Measurements from ENCODE around the gene PRKD2. TPM values are rescaled to one million over a fixed set of nuclear protein-coding genes. Genes with fewer than 3 reads are reported as not detected.

Gene PRKD2
- total RNA-seq, 2 experiments from 2014 or later: 78.8 to 84.4 TPM

Small RNA genes lying within 50 kb of the gene (microRNA-seq; reads per million reads assigned to microRNA genes)
- not detected for gene MIR320E (ENCODE audit: borderline microRNAs expressed, borderline number of aligned reads, borderline replicate concordance)

Other genes starting within 250 kb of the PRKD2 start
- under 1 TPM; 0.17 to 0.44 TPM for gene PNMA8A, start 245.6 kb downstream of the PRKD2 start, total RNA-seq
- gene PNMA8B, start 221.2 kb downstream of the PRKD2 start, total RNA-seq: under 1 TPM; 0.05 to 0.07 TPM
- gene CALM3, start 115.8 kb downstream of the PRKD2 start, total RNA-seq: 100 to 1,000 TPM; 410 to 425 TPM
- 10 to 100 TPM; 22.6 to 24.6 TPM for gene PTGIR, start 92.0 kb downstream of the PRKD2 start, total RNA-seq
- gene GNG8, start 80.9 kb downstream of the PRKD2 start, total RNA-seq: 1 to 10 TPM; 9.5 TPM
- gene DACT3, start 55.9 kb downstream of the PRKD2 start, total RNA-seq: 1 to 10 TPM; 2.8 to 3.0 TPM
- gene FKRP, start 28.9 kb upstream of the PRKD2 start, total RNA-seq: 10 to 100 TPM; 11.4 to 12.3 TPM
- gene STRN4, start 29.3 kb upstream of the PRKD2 start, total RNA-seq: 10 to 100 TPM; 52.6 to 59.3 TPM
- 100 to 1,000 TPM; 202 to 205 TPM for gene SLC1A5, start 71.5 kb upstream of the PRKD2 start, total RNA-seq
- gene AP2S1, start 133.7 kb upstream of the PRKD2 start, total RNA-seq: 100 to 1,000 TPM; 108 to 117 TPM
- 10 to 100 TPM; 17.8 to 18.5 TPM for gene ARHGAP35, start 143.9 kb upstream of the PRKD2 start, total RNA-seq